Measurements from ENCODE around the gene ATP13A1. TPM values are rescaled to one million over a fixed set of nuclear protein-coding genes. Genes with fewer than 3 reads are reported as not detected.

ATP13A1 gene
- total RNA-seq, 1 donor from 2014 or later: 86.5 TPM

DNA sequence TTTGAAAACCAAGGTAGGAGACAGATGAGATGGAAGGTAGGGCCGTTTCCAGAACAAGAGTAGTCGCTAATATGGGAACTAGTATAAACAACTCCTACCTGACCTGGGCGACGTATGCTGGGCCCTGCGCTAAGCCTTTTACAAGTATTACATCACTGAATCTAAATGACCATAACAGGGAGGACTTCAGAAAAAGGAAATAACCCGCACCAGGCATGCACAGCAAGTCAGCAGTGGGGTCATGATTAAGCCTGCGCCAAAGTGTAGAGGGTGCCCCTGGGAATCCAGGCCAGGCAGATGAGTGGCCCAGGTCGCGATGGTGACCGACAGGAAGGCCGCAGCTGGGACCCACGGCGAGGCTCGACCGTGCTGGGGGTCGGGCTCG lies 613 bp downstream of the ATP13A1 start:
- DNase-seq (ENCODE audit: low spot score): no peak

DNA sequence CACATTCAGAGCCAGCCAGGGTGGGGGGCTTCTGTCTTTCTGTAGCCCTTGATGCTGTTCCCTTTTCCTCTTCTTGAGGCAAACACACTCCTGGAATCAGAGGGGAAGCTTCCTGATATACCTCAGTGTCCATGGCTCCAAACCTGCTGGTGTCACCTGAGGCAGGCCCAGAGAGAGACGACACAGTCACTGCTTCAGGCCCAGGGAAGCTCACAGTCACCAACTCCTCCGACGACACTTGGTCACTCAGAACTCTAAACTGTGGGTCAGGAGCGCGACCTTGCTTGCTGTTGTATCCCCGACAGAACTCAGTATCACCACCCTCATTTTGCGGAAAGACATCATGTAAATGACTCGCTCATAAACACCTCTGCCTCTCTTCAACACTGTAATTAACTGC lies 1.1 kb downstream of the ATP13A1 start:
- no peak for DNase-seq (ENCODE audit: low spot score)

DNA sequence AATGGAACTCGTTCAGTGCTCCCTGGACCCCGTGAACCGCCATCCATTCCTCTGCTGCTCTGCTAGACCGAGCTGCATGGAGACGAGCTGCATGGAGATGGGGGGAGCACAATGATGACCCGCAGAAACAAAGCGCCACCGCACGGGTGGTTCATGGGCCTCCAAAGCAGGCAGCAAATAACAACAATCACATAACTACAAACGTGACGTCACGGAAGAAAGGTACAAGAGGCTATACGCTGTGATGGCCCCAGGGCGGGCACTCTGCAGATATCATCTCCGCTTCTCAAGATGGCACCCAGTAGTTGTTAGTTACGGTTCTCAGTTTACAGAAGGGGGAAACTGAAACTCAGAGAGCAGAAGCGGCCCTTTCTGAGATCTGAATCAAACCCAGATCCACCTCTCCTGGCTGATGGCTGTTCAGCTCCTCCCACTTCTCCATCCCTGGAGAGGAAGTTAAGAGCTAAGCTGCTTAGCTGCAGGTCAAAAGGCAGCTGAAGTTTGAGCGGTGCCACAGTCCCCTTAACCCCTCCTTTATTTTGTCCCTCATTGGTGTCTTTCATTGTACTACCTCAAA lies 1.7 kb downstream of the ATP13A1 start:
- no peak for DNase-seq (ENCODE audit: low spot score)

DNA sequence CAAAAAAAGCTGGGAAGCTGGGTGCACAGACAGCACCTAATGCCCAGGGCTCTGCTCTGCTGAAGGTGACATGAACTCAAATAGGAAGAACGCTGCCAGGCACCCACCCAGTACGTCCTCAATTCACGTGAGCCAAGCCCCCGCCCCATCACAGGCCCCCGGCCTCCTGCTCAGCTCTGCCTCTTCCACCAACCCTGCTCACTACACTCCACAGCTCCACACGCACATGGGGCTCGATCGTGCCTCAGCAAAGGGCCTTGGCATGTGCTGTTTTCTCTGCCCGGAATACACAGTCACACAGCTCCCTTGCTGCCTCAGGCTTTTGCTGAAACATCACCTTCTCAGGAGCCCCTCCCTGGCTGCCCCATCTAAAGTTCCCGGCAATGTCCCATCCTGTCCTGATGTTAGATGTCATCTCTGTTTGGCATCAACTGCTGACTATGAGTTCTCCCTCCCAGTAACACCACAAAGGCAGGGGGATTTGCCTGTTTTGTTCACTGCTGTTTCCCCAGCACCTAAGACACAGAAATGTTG lies 2.3 kb downstream of the ATP13A1 start:
- DNase-seq (ENCODE audit: low spot score): no peak

DNA sequence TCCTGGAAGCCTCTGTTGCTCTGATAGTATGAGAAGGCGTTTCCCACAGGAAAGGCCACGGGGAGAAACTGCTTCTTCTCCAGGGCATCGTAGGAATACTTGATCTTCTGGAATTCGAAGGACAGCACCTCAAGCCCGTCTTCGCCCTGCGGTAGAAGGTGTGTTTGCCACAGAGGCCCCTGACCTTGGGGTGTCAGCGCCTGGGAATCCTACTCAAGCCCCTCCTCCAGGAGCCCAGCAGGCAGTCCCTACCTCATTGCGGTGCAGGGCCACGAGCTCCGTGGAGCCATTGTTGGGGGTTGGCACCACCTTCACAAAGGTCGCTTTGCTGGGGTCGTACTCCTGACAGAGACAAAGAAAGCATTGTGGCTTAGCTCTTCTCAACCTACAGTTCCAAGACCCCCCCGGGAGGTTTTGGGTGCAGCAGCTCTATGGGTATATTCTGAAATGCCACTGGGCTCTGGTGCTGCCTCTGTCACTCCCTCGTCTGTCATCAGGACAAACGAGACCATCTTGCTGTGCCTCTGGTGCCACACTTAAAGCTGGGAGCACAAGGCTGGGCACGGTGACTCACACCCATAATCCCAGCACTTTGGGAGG lies 3.7 kb downstream of the ATP13A1 start:
- DNase-seq (ENCODE audit: low spot score): no peak

DNA sequence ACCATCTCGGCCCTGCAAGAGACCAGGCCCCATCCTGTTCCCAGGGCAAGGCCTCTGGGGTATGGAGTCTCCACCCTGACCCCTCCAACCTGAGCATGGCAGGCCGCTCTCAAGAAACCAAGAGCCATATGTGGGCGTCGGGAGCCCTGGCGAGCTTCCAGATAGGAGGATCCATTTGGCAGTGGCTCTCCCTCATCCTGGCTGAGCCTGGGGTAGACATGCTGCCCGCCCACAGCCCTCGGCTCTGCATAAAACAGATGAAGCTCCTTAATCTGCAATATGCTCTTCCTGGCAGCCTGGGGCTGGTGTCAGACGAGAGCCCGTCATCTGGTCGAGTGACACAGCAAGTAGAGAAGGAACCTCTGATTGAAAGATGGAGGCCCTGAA lies 6.1 kb downstream of the ATP13A1 start:
- DNase-seq (ENCODE audit: low spot score): no peak

DNA sequence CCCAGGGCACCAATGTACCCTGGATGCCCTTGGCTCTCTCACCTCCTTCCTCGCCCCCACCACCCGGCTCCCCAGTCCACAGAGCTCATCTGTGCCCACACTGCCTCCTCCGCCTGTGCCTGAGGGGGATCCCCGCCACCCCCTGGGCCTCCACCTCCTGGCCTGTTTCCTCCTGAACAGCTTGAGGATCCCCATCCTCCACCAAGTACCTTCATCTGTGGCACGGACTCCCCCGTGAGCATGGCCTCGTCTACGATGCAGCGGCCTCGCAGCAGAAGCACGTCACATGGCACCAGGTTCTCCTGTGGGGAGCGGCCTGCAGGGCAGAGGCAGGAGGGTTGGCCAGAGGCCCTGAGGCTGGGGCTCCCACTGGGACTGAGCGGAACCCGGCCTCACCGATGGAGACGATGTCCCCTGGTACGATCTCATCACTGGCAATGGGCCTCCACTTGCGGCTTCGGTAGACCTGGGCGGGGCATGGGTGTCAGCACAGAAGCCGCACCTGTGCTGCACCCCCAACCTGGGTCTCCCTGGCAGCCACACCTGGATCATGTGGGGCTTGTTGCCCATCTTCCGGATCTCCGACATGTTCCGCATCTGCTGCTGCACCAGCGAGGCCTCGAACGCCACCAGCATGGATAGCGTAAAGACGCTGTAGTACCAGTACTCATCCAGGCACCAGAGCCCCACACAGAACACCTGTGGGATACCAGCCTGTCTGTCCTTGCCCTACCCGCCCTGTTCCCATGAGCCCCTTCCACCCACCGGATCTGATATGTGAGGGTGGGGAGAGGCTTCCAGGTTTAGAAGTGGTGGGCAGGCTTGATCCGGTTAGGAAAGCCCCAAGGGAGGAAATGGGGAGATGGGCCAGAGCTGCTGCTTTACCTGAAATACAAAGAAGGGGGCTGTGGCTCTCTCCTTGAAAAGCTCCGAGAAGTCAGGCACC lies 6.8 kb downstream of the ATP13A1 start:
- DNase-seq (ENCODE audit: low spot score): no peak

DNA sequence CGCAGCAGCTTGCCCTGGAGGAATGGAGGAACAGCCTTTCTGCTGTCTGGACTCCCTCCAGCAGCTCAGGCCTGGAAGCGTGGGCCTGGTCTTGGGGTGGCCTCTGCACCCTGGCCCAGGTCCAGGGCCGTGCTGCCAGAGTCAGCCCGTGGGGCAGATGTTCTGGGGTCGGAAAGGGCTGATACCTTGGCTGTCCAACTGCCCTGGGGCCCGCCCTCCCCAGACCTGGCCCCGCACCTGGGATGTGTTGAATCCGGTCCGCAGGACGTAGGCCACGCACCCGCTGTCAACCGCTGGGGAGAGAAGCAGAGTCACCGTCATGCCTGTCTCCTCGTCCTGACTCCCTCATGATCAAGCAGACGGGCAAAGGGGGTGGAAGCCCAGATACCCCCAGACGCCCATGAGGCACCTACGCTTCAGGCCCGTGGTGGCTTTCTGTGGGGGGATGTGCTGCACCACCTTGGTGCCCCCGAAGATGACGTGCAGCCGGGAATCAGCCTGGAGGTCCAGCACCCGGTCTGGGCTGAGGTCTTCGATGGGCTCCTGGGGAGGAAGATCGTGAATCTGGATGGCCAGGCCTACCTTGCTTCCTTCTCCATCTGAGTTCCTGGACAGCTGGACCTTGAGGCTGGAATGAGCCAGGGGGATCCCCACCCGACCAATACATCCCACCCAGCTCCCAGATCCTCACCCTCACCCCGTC lies 7.7 kb downstream of the ATP13A1 start:
- no peak for DNase-seq (ENCODE audit: low spot score)

DNA sequence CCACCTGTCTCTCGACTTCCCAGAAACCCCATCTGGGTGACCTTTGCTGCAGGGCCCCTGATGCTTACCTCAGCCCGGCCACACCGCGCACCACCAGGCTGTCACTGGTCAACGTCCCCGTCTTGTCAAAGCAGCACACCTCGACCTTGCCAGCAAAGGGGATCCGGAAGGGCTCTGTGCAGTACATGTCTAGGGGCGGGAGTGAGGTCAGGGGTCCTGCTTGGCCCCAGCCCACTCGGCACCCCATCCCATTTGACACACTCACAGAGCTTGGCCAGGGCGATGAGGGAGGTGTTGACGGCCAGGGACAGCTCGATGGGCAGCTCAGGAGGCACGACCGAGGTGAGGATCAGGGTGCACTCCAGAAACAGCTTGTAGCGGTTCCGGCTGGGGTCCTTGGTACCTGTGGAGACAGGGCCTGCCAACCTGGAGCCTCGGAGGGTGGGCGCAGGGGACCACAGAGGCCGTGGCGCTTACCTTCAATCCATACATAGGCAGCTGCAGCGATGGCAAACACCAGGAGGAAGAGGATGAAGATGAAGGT lies 8.4 kb downstream of the ATP13A1 start:
- DNase-seq (ENCODE audit: low spot score): no peak

DNA sequence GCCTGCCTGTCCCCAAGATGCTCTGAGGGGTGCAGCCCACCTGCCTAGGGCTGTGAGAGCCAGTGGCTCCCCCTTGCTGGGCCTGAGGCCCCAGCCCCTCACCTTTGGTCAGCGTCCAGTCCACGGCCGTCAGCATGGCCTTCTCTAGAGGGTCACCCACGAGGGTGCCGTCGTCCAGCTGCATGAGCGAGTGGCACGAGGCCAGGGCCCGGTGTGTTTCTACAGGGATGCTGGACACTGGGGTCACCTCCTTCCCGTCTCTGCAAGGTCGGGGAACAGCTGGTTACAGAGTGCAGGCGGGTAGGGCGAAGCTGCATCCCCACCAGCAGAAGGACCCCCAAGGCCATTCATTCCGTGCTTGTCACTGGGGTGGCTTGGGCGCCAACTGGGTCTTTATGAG lies 9.0 kb downstream of the ATP13A1 start:
- DNase-seq (ENCODE audit: low spot score): no peak

DNA sequence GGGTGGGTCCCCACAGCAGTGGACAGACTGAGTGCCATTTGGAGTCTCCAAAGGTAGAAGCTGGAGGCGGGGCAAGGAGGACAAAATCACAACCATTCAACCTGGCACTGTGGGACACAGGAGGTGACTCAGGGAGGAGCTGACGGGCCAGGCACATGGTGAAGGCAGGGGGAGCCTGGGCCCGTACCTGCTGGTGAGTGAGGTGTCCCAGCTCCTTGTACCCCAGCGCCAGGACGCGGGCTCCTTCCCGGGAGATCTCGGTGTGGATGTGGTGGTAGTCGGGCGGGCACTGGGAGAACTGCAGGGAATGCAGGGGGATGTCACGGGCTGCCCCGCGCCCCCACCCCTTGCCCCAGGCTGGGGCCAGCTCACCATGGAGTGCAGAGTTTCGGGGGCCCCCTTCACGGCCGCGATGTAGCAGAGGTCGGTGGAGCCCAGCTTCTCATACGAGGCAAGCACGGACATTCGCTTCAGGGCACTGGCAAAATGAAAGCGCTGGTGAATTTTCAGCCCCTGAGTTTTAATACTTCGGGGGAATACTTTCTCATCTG lies 9.8 kb downstream of the ATP13A1 start:
- no peak for DNase-seq (ENCODE audit: low spot score)

DNA sequence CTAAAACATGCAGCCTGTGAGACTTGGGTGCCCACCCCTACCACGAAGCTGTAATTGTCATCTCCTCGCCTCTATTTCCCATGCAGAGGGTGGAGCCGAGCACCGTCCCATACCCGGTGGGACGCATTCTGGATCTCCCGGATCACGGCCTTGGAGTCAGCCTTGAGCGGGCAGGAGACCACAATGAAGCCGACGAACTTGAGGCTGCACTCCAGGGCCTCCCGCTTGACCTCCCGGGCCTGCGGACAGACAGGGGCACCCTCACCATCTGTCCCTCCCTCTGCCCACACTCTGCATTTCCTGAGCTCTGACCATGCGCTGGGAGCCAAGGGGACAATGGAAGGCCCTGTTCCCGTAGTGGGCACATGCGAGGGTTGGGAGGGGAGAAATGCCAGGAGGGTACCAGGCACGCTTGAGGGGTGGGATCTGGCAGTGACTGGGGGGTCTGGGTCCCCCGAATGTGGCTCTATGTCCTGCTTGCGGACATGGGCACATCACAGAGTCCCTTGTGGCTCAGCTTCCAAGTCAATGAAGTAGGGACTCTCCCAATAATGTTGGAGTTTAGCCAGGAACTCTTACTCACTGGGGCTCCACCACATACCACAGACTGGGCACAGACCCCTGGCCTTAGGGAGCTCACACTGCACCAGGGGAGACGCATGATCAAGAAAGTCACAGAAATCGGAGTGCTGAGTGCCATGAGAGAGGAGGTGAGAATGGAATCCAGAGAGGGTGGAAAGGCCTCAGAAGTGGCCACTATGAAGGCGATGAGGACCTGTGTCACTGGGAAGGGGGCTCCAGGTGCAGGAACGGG lies 10.8 kb downstream of the ATP13A1 start:
- DNase-seq (ENCODE audit: low spot score): no peak

DNA sequence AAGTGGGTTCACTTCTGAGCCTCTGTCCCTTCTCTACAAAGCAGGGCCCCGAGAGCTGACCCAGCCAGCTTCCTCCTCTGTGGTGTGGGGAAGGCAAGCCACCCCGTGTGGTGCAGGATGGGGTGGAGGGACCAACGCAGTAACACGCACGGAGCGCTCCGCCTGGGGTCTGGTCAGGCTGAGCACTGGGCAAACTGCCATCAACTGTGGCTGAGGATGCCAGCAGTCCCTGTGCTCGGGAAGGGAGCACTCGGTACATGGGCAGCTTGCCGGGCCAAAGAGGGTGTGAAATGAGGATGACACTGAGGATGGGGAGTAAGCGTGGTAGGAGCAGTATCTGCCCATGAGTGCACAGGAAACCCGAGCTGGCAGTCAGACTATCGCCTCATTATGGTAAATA lies 12.4 kb downstream of the ATP13A1 start:
- no peak for DNase-seq (ENCODE audit: low spot score)

DNA sequence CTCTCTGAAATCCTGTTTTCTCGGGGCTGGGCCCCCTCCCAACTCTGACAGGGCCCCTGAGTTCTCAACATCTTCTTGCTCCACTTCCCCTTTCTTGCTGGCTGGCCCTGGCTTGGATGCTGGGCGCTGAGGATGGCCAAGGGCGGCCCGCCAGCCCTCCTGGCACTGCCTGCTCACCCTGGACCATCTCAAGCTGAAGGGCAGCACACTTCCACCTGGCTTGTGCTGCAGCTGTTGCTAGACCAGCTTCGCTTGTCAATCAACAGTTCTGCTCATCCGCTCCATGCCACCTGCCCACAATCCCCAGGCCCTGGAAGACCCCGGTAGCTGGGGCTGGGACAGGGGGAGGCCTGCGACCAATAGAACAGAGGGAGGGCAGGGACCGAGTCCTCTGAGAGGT lies 13.1 kb downstream of the ATP13A1 start:
- DNase-seq (ENCODE audit: low spot score): no peak

DNA sequence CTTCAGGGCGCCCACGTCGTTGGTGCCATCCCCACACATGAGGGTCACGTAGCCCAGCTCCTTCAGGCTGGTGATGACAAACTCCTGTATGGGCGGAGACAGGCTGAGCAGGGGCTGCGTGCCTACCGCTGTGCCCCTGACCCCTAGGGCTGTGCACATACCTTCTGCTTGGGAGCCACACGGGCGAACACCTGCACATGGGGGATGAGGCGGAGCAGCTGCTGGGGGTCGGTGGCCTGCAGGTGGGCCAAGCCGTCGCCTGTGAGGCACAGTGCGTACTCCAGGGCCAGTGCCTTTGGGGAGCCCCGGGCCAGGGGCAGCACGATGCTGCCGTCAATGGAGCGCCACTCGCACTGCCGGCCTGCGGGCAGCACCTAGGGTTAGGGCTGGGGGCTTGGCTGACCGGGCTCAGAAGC lies 13.9 kb downstream of the ATP13A1 start:
- DNase-seq (ENCODE audit: low spot score): no peak

DNA sequence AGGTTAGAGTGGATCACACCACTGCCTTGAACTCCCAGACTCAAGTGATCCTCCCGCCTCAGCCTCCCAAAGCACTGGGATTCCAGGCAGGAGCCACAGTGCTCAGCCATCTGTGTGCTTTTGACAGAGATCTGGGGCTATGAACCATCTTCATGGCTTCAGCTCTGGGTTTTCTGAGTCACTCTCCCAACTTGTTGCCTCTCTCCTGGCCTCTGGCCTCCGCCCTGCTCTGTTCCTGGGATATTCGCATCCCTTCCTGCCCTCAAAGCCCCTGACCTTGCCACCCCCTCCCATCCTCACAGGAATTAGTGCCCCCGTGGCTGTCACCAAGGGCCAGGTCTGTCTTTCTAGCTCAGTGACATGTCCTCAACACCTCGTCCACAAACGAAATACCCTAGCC lies 14.3 kb downstream of the ATP13A1 start:
- DNase-seq (ENCODE audit: low spot score): no peak

DNA sequence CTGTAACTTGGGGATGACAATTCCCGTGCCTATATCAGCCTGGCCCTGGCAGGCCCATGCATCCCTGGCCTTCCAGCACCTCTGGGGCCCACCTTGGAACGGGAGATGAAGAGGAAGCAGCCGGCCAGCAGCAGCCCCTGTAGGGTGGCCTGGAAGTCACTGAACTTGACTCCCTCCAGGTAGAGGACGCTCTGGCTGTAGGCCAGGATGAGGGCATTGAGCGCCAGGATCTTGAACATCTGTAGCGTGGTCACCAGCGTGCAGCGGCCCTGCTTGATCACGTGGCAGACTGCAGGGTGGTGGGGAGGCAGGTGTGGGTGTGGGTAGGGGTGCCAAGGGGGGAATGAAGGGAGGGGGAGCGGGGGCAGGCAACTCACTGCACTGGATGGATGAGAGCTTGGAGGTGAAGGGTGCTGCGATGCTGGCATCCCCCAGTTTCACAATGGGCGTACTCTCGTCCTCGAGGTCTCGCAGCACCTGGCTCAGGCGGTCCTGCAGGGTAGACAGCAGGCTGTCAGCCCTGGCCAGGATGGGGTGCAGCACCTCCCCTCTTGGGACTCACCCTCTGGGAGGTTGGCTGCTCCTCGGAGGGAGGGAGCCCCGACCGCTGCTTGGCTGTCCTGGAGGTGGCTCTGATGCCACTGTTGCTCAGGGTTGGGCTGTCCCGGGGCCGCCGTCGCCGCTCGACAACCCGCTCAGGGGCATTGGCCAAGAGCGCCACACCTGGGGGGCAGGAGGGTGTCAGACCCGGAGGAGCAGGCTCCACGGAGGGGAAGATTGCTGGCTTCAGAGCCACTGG lies 16.2 kb downstream of the ATP13A1 start:
- no peak for DNase-seq (ENCODE audit: low spot score)

DNA sequence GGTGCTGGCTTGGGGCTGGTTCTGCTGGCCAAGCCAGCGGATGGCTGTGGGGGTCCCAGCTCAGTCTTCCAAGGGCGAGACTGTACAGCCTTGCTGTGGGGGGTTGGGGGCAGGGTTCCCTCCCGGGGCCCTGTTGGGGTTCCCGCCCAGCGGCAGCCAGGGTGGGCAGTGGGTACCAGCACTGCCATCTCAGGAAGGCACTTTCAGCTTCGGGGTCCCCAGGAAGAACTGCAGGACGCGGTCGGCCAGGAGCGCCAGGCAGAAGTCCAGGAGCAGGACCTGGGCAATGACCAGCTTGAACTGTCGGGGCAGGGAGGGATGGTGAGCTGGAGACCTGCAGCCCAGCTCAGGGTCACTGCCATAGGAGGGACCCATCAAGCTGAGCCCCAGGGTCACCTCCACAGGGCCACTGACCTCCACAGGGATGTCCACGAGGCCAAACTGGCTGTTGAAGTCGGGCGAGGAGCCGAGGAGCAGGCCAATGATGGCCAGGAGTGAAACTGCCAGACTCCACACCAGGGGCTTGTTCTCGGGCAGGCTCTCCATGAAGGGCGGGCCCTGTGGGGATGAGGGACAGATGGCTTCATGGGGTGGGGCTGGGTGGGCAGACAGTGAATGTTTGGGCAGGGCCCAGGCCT lies 18.1 kb downstream of the ATP13A1 start:
- DNase-seq (ENCODE audit: low spot score): no peak

DNA sequence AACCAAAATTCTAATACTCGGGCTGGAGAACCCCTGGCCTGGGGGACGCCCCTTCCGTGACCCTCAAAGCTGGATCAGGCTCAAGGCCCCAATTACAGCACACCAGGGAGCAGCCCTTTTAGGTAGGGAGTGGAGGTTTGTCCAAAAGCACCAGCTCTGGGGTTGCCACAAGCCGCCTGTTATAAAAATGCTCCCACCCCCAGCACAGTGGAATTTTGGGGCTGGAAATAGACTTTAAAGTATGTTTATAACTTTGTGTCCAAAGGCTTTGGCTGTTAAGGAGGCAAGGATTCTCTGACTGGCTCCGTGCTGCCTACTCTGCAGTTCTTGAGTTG lies 19.5 kb downstream of the ATP13A1 start:
- no peak for DNase-seq (ENCODE audit: low spot score)
